A549 treated with Hydrocortisone at 1 μM for 4 hours (cell line): ENCODE measurements around the gene LYRM7. TPM values are rescaled to one million over a fixed set of nuclear protein-coding genes. Genes with fewer than 3 reads are reported as not detected.

Experiments
- total RNA-seq: library from RNA; stranded (reverse); fragments of 200-300 nt; extraction: Qiagen RNA extraction; gene quantifications from 5 replicates; pipeline ENCODE4 v1.2.3, GENCODE V29; 2022

Gene LYRM7
- 1.9 to 3.9 TPM (median 3.8 TPM) in 5 replicates for total RNA-seq

GRCh38 chr5:131170540-131171275 is at the start of gene LYRM7:
Gene LYRM7, plus strand, starts transcription at chr5:131170944. Its CDS starts 77 bp downstream, at chr5:131171021.

GRCh38 chr5:131165119-131165727 is 5.5 kb upstream of the LYRM7 start, which contains the start of gene HINT1:
Gene HINT1, minus strand, starts transcription at chr5:131165256. Its CDS starts 51 bp downstream, at chr5:131165205.

Other genes with a start within 250 kb of the LYRM7 start
- 416 to 523 TPM (median 477 TPM) in 5 replicates for gene HINT1, start 5.7 kb upstream of the LYRM7 start, total RNA-seq
- gene CDC42SE2, start 93.1 kb downstream of the LYRM7 start, total RNA-seq, result 28.9 to 46.2 TPM (median 33.5 TPM) in 5 replicates